TTC549 (cell line): Measurements from ENCODE around the gene SRPK2.
"Not testable (repeated sequence)": the region's sequence is repeated elsewhere in the genome, so short reads cannot be mapped to it uniquely, and the experiment has no call there.

Source experiments
- FAIRE-seq: peaks from 2 replicates; lab custom pipeline; 2012; peaks lifted over from hg19 to GRCh38; lab: Jason Lieb, UNC

SRPK2 gene

DNA sequence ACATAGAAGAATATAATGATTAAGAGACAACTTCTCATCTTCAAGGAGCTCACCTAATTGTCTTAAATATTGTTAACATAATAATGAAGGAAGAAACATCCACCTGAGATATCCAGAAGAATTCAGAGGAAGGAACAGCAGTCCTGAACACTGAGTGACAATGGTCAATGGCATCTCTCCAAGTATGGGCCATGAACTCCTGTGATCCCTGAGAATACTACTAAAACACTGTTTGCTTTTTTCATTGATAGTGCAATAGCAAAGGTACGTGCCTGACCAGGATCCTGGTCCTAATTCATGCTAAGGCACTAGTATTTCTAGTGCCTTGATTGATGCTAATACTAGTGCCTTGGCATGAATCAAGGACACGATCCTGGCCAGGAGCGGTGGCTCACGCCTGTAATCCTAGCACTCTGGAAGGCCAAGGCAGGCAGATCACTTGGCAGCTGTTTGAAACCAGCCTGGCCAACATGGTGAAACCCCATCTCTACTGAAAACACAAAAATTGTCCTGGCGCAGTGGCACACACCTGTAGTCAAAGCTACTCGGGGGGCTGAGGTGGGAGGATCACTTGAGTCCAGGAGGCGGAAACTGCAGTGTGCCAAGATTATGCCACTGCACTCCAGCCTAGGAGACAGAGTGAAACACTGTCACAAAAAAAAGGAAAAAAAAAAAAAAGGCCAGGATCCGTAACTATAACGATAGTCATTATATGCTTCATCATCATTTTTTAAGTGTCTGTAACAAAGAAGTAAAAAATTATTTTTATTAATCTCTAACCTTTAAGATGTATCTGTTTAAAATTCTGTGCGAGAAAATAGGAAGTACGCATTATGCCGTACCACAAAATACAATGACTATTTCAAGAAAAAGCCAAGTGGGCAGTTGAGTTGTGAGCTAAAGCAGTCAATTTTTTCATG lies 49.1 kb downstream of the SRPK2 start:
- no peak for FAIRE-seq

DNA sequence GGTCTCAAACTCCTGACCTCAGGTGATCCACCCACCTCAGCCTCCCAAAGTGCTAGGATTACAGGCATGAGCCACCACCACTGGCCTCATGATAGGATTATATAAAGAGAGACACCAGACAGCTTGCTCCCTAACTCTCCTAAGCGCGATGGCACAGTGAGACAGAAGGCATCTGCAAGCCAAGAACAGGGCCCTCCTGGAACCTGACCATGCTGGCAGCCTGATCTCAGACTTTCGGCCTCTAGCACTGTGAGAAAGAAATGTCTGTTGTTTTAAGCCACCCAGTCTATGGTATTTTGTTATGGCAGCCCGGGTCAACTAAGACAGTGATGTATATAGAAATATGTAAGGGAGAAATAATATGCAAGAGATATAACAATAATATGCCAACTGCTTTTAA lies 51.2 kb downstream of the SRPK2 start:
- no peak for FAIRE-seq

DNA sequence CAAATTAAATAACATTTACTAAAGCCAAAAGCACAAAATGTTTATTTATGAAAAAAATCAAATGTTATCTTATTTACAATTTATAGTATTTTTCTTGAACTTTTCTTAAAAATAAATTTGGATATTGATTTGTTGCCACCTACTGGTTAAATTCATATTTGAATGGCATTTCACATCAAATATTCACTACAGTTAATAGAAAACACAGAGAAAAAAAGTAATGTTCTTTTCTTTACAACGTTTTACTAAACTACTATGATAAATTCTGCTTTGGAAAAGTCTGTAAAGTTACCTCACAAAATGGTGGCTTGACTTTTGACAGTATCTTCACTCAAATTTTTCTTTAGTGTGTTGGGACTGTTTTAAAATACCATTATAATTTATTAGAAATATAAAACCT lies 52.7 kb downstream of the SRPK2 start:
- FAIRE-seq: peak; percentile 90

DNA sequence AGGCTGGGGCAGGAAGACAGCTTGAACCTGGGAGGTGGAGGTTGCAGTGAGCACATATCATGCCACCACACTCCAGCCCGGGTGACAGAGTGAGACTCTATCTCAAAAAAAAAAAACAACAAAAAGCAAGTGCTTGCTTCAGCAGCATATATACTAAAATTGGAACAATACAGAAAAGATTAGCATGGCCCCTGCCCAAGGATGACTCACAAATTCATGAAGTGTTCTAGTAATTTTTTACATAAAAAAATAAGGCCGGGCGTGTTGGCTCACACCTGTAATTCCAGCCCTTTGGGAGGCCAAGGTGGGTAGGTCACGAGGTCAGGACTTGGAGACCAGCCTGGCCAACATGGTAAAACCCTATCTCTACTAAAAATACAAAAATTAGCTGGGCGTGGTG lies 56.1 kb downstream of the SRPK2 start:
- FAIRE-seq: not testable (repeated sequence)

DNA sequence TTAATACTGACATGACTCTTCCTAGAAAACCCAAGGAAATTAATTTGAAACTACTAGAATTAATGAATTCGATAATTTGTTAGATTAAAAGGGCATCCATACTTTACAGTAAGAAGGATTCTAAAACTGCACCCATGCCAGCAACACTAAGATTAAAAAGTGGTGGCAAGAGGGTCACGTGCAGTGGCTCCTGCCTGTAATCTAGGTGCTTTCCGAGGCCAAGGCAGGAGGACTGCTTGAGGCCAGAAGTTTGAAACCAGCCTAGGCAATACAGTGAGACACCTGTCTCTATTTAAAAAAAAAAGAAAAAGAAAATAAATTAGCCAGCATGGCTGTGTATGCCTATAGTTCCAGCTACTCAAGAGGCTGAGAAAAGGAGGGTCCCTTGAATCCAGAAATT lies 58.2 kb downstream of the SRPK2 start:
- FAIRE-seq: no peak

DNA sequence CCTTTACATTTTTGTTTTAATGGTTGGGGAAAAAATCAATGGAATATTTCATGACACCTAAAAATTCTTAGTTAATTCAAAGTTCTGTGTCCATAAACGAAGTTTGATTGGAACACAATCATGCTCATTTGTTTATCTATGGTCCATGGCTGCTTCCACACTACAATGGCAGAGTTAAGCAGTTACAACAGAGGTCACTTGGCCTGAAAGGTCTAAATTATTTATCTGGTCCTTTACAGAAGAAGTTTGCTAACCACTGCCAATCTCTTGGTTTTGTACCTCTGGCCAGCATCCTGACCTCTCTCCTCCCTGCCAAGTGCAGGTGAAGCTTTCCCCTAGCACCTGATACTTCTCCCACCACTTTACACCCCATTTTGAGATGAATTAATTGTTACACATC lies 61.5 kb downstream of the SRPK2 start:
- no peak for FAIRE-seq

DNA sequence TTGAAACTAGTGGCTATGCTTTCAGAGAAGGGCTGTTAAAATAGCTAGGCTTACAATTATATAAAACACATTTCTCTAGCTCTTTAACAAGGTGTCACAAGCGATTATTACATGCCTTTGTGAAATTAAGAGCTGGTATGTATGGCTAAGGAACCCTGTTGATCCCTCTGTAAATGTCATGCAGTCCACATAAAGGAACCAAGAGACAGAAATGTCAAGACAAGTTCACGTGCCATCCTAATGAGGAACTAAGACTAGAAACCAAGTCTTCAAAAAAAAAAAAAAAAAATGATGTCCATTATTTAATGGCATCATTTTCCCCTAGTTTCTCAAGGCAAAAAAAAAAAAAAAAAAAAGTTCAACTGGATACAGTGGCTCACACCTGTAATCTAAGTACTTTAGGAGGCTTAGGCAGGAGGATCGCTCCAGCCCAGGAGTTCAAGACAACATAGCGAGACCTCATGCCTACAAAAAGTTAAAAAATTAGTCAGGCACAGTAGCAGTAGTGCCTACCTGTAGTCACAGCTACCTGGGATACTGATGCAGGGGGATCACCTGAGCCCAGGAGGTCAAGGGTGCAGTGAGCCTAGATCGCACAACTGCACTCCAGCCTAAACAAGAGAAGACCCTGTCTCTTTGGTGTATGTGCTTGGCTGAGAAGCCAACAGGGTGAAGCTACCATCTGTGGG lies 63.4 kb downstream of the SRPK2 start:
- FAIRE-seq: no peak

DNA sequence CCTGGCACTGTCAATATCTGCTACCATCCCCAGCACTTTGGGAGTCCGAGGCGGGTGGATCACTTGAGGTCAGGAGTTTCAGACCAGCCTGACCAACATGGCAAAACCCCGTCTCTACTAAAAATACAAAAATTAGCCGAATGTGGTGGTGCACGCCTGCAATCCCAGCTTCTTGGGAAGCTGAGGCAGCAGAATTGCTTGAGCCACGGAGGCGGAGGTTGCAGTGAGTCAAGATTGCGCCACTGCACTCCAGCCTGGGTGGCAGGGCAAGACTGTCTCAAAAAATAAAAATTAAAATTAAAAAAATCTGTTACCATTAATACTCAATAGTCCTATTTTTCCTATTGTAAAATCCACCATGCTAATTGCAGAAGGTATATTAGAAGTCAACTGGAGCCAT lies 64.1 kb downstream of the SRPK2 start:
- not testable (repeated sequence) for FAIRE-seq

DNA sequence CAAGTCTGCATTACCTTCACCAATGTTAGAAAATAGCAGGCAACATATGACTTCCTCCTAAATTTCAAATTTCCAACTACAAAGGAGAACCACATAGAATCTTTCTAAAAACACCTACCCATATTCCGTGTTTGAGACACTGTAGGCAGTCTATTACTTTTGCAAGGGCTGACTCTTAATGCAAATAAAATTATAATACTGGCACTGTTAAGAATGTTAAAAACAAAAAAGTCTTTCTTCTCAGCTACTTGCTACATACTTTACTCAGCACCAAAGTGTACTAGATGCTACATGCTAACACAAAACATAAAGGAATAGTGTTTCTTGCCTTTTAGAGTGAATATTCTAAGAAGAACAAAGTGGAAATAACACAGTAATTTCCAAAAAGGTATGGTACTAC lies 65.4 kb downstream of the SRPK2 start:
- FAIRE-seq: no peak

DNA sequence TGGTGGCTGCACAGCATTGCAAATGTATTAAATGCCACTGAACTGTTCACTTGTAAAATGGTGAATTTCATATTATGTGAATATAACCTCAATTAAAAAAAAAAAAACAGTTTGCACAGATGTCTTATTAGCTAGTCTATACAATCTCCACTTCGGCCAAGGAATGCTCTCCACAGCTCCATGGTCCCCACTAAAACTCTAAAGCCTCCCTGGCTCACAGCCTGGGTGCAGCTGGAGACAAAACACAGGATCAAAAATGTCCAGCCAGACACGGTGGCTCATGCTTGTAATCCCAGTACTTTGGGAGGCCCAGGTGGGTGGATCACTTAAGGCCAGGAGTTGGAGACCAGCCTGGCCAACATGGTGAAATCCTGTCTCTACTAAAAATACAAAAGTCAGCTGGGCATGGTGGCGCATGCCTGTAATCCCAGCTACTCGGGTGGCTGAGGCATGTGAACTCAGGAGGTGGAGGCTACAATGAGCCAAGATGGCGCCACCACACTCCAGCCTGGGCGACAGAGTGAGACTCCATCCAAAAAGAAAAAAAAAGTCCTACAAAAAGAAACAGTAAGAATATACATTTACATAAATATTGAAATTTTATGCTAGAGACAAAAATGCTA lies 66.0 kb downstream of the SRPK2 start:
- no peak for FAIRE-seq

DNA sequence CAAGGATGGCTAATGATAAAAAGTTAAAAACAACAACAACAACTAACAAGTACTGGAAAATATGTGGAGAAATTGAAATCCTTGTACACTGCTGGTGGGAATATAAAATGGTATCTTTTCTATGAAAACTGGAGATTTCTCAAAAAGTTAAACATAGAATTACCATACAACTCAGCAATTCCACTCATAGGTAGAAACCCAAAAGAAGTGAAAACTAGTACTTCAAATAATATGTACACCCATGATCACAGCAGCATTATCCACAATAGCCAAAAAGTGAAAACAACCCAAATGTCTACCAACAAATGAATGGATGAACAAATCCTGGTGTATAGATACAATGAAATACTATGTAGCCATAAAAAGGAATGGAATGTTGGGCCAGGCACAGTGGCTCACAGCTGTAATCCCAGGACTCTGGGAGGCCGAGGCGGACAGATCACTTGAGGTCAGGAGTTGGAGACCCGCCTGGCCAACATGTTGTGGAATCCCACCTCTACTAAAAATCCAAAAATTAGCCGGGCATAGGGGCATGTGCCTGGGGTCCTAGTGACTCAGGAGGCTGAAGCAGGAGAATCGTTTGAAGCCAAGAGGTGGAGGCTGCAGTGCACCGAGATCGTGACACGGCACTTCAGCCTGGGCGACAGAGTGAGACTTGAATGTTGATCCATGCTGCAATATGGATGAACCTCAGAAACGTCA lies 66.8 kb downstream of the SRPK2 start:
- no peak for FAIRE-seq

DNA sequence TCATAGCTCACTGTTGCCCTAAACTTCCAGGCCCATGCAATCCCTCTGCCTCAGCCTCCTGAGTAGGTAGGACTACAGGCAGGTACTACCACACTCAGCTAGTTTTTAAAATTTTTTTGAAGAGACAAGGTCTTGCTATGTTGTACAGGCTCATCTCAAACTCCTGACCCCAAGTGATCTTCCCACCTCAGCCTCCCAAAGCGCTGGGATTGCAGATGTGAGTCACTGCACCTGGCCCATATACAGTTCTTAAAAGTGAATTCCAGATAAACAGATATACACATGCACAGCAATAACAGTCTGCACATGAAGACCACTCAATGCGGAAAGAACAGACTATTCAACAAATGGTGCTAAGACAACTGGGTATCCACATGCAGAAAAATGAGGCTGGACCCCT lies 67.8 kb downstream of the SRPK2 start:
- FAIRE-seq: no peak

DNA sequence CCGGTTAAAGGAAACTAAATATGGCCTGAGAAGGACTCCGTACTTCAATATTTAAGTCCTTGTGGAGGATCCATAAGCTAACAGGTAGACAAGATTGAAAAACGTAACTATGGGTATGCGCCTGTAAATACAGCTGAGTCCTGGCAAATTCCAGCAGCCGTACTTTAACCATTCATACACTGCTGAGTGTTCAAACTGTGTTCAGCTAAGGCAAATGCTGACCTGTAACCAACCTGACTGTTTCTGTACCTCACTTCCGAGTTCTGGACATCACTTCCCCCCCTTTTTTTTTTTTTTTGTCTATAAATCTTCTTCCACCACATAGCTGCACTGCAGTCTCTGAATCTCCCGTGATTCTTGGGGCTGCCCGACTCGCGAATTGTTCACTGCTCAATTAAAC lies 69.1 kb downstream of the SRPK2 start:
- FAIRE-seq: no peak

DNA sequence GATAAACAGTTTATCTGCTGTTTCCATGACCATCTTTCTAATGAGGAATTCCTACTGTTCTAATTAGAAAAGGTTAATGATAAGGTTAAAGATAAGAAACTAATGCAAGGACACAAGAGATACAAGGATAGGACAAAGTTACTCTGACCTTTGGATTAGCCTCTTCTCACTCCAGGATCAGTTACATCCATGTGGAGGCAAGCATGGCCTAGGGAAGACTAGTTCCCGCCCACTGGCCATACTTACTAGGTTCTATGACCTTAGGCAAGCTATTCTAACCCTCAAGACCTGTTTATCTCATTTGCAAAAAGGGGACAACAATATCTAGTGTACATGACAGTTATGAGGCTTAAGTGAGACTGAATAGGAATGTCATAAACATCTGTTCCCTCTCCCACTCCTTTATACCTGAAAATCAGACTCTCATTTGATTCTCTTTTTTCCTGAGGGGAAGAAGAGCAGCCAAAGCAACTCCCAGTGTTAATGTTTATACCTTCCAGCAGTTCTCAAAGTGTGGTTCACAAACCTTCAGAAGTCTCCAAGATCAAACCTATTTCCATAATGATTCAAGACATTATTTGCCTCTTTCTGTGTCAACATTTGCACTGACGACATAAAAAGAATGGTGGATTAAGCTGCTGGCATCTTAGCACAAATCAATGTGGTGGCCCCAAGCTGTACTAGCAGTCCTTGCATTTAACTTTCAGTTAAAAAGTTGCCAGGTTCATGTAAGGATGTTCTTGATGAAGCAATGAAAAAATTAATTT lies 72.0 kb downstream of the SRPK2 start:
- FAIRE-seq: no peak

DNA sequence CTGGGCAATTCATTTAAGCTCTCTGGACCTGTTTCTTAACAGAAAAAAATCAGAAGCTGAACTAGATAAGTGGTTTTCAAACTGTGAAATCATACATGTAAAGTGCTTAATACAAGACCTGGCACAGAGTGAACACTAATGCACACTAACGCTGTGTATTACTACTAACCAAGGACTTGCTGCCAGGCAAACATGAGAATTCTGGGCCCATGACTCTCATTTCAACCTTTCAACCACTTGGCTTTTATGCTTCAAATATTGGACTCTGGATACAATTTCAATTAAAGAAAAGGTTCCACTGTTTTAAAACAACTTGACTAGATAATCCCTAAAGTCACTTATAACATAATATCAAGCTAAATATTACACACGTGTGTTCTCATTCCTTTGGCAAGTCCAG lies 73.4 kb downstream of the SRPK2 start:
- no peak for FAIRE-seq

DNA sequence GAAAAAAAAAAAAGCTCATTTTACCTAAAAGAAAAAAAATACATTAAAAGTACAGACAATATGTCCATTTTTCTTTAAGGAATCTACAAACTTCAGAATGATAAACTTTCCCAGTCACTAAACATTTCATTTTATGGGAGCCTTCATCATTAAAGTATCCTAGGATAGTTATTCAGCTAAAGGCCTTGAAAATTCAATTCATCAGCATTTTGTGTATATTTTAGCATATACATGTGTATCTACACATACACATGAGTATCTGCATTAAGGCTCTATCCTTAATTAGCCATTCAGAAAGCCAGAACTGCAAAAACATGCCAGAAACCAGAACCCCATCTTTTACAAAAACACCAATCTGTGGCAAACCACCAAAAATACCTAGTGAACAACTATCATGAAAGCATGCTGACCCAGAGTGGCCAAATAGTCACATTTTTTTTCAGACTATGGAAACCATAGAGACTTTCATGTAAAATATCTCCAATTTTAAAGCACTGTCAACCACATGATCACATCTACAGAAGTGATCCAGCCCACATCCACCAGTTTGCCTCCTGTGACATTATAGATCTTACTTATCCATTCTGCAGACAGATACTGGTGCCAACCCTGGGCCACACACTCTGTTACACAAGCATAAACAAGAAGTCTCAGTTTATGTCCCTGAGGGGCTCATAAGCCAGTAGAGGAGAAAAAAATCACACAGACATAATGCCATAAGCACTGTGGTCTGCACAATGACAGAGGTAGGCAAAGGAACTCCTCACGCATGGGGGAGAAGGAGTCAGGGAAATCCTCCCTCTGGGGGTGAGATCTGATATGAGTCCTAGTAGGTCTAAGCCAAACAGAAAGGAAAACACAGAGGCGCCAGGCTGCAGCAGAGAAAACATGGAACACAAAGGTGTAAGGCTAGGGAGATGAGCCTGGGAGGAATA lies 79.2 kb downstream of the SRPK2 start:
- FAIRE-seq: no peak

DNA sequence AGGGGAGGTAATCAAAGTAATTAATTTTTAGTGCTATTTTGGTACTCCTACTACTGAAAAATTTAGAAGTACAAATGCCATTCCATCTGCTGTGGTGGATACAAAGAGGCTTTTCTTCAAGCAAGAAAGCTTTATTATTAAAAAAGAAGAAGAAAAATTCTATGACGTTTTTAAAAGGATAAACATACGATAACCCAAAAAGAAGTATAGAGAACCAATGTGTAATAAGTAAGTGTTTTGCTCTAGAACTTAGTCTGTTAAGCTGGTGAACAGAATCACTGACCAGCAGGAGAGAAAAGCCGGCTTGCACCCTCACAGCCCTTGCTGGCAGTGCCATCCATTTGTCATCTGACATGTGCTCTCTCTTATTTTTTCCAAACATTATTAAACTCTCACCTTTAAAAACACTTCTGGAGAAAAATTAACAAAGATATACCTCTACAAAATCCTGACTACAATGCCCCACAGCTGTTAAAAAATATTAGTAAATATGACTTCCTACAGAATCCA lies 81.5 kb downstream of the SRPK2 start:
- FAIRE-seq: no peak

DNA sequence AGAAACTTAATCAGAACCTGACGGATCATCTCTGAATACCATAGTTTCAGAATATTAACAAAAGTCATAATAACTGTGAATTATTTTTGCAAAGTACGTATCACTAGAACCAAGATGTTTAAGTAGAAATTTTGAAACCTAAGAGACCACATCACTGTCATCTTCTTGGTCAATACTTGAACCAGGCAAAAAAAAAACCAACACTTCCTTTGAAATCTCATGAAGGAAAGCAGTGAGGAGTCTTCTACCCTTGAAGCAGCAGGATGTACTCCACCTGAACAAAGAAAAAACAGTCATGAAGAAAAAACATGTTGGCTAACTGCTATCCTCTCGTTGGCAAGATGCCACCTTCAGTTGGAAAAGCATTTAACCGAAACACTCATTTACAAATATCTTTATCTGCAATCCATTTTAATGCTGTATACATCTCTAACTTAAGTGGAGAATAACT lies 82.4 kb downstream of the SRPK2 start:
- no peak for FAIRE-seq

DNA sequence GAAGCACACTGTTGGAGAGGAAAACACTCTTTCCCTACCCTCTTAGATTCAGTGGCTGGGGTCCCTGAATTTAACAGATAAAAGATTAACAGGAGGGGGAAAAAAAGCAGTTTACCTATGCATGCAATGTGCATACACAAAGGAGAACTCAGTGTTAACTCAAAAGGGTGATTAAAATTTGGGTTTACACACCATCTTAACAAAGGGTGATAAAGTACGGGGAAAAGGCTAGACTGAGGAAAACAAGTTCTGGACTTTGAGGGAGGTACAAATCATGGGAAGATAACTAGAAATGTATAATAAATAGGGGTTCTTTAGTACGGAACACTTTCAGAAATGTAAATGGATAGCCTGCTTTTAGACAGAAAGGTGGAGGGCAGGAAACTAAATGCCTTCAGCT lies 83.1 kb downstream of the SRPK2 start:
- no peak for FAIRE-seq
